ENCODE results near the gene RTN4RL1. TPM values are rescaled to one million over a fixed set of nuclear protein-coding genes. Genes with fewer than 3 reads are reported as not detected.

Gene RTN4RL1
- polyA plus RNA-seq, 2 donors = 0.89 to 2.0 TPM

- Histone ChIP-seq H3K27ac (ENCODE audit: low read depth in 2 of 2, low read length in 1 of 2) (peak overlapping the region; percentile 62 to 90), H3K4me3 (ENCODE audit: low read depth in 1 of 2, low read length in 2 of 2) (peak overlapping the region; percentile 82 to 87), H3K27me3 (ENCODE audit: control insufficient read depth in 1 of 2, insufficient read depth in 2 of 2, low read length in 2 of 2) (no peaks in the 10 kb centered on the region), H3K9me3 (ENCODE audit: control insufficient read depth in 2 of 2, insufficient read depth in 1 of 2, low read depth in 1 of 2, low read length in 1 of 2) (no peaks in the 10 kb centered on the region), H3K4me1 (ENCODE audit: control insufficient read depth in 2 of 2, insufficient read depth in 2 of 2, low read length in 1 of 2) (peaks cover 0 to 19% of the 10 kb centered on the region in 2 donors), H3K36me3 (ENCODE audit: control insufficient read depth in 2 of 2, insufficient read depth in 2 of 2, low read length in 1 of 2) (peaks cover 12 to 24% of the 10 kb centered on the region in 2 donors)
- WGBS, 2 donors = 51% methylated on average over 16 of the region's 16 CpGs
Measured at GRCh38 chr17:2040942-2041560, 15.9 kb upstream of the RTN4RL1 start.

DNA sequence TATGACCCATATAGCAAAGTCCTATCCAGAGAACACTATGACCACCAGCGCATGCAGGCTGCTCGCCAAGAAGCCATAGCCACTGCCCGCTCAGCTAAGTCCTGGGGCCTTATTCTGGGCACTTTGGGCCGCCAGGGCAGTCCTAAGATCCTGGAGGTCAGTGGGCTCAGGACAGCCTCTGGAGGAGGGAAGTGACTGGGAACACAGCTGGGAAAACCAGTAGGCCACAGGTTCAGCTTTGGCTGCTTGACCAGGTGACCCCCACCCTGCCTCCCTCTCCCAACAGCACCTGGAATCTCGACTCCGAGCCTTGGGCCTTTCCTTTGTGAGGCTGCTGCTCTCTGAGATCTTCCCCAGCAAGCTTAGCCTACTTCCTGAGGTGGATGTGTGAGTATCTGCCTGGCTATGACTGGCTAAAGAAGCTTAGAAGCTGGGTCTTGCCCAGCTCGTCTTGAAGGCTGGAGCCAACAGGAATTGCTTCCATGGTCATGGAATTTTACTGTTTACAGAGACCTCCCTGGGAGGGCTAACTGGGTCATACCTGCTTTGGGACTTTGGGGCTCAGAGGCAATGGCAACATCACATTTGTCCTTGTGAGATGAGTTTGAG, 15.2 kb upstream of the RTN4RL1 start:
- WGBS, 2 donors = 79 to 90% methylated on average over 7 of the region's 7 CpGs

GRCh38 chr17:2037155-2037554, 12.0 kb upstream of the RTN4RL1 start:
- H3K4me1 ChIP-seq (ENCODE audit: control insufficient read depth in 2 of 2, insufficient read depth in 2 of 2, low read length in 1 of 2) = peaks cover 0 to 8% of the 10 kb centered on the region in 2 donors
- no peak overlapping the region for H3K4me3 ChIP-seq (ENCODE audit: low read depth in 1 of 2, low read length in 2 of 2)
- no peaks in the 10 kb centered on the region for H3K9me3 ChIP-seq (ENCODE audit: control insufficient read depth in 2 of 2, insufficient read depth in 1 of 2, low read depth in 1 of 2, low read length in 1 of 2)
- WGBS, 2 donors = 88 to 92% methylated on average over 10 of the region's 10 CpGs
- H3K36me3 ChIP-seq (ENCODE audit: control insufficient read depth in 2 of 2, insufficient read depth in 2 of 2, low read length in 1 of 2) = peaks cover 16 to 31% of the 10 kb centered on the region in 2 donors
- H3K27ac ChIP-seq (ENCODE audit: low read depth in 2 of 2, low read length in 1 of 2) = no peak overlapping the region
- H3K27me3 ChIP-seq (ENCODE audit: control insufficient read depth in 1 of 2, insufficient read depth in 2 of 2, low read length in 2 of 2) = no peaks in the 10 kb centered on the region

More for the DNA sequence above, 15.2 kb upstream of the RTN4RL1 start:
- H3K36me3 ChIP-seq (ENCODE audit: control insufficient read depth in 2 of 2, insufficient read depth in 2 of 2, low read length in 1 of 2) = peaks cover 18 to 31% of the 10 kb centered on the region in 2 donors
- H3K27me3 ChIP-seq (ENCODE audit: control insufficient read depth in 1 of 2, insufficient read depth in 2 of 2, low read length in 2 of 2) = no peaks in the 10 kb centered on the region
- no peak overlapping the region for H3K27ac ChIP-seq (ENCODE audit: low read depth in 2 of 2, low read length in 1 of 2)
- H3K4me1 ChIP-seq (ENCODE audit: control insufficient read depth in 2 of 2, insufficient read depth in 2 of 2, low read length in 1 of 2) = peaks cover 0 to 20% of the 10 kb centered on the region in 2 donors
- no peak overlapping the region for H3K4me3 ChIP-seq (ENCODE audit: low read depth in 1 of 2, low read length in 2 of 2)
- H3K9me3 ChIP-seq (ENCODE audit: control insufficient read depth in 2 of 2, insufficient read depth in 1 of 2, low read depth in 1 of 2, low read length in 1 of 2) = no peaks in the 10 kb centered on the region

DNA sequence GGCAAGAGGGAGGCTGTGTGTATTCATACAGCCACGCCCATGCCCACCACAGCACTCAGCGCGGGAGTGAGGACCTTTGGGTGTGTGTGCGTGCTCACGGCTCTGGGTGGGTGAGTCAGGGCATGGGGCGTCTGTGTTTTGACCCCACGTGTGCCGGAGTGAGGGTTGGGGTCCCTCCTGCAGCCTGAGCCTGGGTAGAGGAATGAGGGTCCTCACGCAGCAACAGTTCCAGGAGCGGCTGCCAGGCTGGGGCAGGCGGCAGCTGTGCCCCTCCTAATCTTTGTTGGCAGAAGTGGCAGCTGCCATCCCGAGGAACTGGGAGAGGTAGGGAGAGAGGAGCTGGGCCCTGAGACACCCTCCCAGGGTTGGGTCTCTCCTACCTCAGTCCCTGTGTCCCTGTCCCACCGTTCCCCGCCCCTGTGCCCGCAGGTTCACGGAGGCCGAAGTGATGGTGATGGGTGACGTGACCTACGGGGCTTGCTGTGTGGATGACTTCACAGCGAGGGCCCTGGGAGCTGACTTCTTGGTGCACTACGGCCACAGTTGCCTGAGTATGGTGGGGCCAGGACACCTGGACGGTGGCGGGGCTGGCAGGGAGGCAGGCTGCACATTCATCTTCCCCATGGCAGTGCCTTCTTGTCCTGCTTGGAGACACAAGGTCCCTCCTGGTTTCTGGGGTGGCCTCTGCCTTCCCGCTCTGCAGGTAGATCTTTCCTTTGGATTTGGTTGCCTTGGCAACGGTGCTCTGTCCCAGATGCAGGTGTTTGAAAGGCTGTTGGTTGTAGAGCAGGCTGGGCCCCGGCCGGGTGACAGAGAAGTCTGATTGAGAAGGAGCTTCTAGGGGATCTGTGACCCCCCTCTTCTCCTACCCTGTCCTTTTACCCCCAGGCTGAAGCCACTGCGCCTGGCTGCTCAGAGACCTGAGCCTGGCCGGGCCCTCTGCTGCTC, 10.7 kb upstream of the RTN4RL1 start:
- no peaks in the 10 kb centered on the region for H3K9me3 ChIP-seq (ENCODE audit: control insufficient read depth in 2 of 2, insufficient read depth in 1 of 2, low read depth in 1 of 2, low read length in 1 of 2)
- 91% methylated on average over 29 of the region's 29 CpGs for whole genome bisulfite sequencing, 2 donors
- peaks cover 16 to 31% of the 10 kb centered on the region in 2 donors for H3K36me3 ChIP-seq (ENCODE audit: control insufficient read depth in 2 of 2, insufficient read depth in 2 of 2, low read length in 1 of 2)

GRCh38 chr17:2034806-2035540, 9.8 kb upstream of the RTN4RL1 start:
- Histone ChIP-seq H3K9me3 (ENCODE audit: control insufficient read depth in 2 of 2, insufficient read depth in 1 of 2, low read depth in 1 of 2, low read length in 1 of 2) (no peaks in the 10 kb centered on the region), H3K27ac (ENCODE audit: low read depth in 2 of 2, low read length in 1 of 2) (no peak overlapping the region), H3K36me3 (ENCODE audit: control insufficient read depth in 2 of 2, insufficient read depth in 2 of 2, low read length in 1 of 2) (peaks cover 16 to 31% of the 10 kb centered on the region in 2 donors), H3K27me3 (ENCODE audit: control insufficient read depth in 1 of 2, insufficient read depth in 2 of 2, low read length in 2 of 2) (no peaks in the 10 kb centered on the region), H3K4me3 (ENCODE audit: low read depth in 1 of 2, low read length in 2 of 2) (no peak overlapping the region), H3K4me1 (ENCODE audit: control insufficient read depth in 2 of 2, insufficient read depth in 2 of 2, low read length in 1 of 2) (peaks cover 2 to 5% of the 10 kb centered on the region in 2 donors)
- WGBS, 2 donors = 58 to 62% methylated on average over 8 to 9 of the region's 9 CpGs

More for the DNA sequence above, 10.7 kb upstream of the RTN4RL1 start:
- Histone ChIP-seq H3K27me3 (ENCODE audit: control insufficient read depth in 1 of 2, insufficient read depth in 2 of 2, low read length in 2 of 2) (no peaks in the 10 kb centered on the region), H3K4me3 (ENCODE audit: low read depth in 1 of 2, low read length in 2 of 2) (no peak overlapping the region), H3K27ac (ENCODE audit: low read depth in 2 of 2, low read length in 1 of 2) (no peak overlapping the region), H3K4me1 (ENCODE audit: control insufficient read depth in 2 of 2, insufficient read depth in 2 of 2, low read length in 1 of 2) (peaks cover 2% of the 10 kb centered on the region in 2 donors)

- Histone ChIP-seq H3K9me3 (ENCODE audit: control insufficient read depth in 2 of 2, insufficient read depth in 1 of 2, low read depth in 1 of 2, low read length in 1 of 2) (no peaks in the 10 kb centered on the region), H3K27me3 (ENCODE audit: control insufficient read depth in 1 of 2, insufficient read depth in 2 of 2, low read length in 2 of 2) (no peaks in the 10 kb centered on the region), H3K36me3 (ENCODE audit: control insufficient read depth in 2 of 2, insufficient read depth in 2 of 2, low read length in 1 of 2) (peaks cover 16 to 26% of the 10 kb centered on the region in 2 donors), H3K4me1 (ENCODE audit: control insufficient read depth in 2 of 2, insufficient read depth in 2 of 2, low read length in 1 of 2) (peaks cover 2 to 8% of the 10 kb centered on the region in 2 donors), H3K4me3 (ENCODE audit: low read depth in 1 of 2, low read length in 2 of 2) (no peak overlapping the region), H3K27ac (ENCODE audit: low read depth in 2 of 2, low read length in 1 of 2) (no peak overlapping the region)
- 80 to 82% methylated on average over 6 to 7 of the region's 7 CpGs for WGBS, 2 donors
Measured at GRCh38 chr17:2034157-2034556, 9.0 kb upstream of the RTN4RL1 start.

GRCh38 chr17:2033153-2033552, 8.0 kb upstream of the RTN4RL1 start:
- no peaks in the 10 kb centered on the region for H3K9me3 ChIP-seq (ENCODE audit: control insufficient read depth in 2 of 2, insufficient read depth in 1 of 2, low read depth in 1 of 2, low read length in 1 of 2)
- H3K27me3 ChIP-seq (ENCODE audit: control insufficient read depth in 1 of 2, insufficient read depth in 2 of 2, low read length in 2 of 2) = no peaks in the 10 kb centered on the region
- peaks cover 16 to 24% of the 10 kb centered on the region in 2 donors for H3K36me3 ChIP-seq (ENCODE audit: control insufficient read depth in 2 of 2, insufficient read depth in 2 of 2, low read length in 1 of 2)
- peaks cover 2 to 8% of the 10 kb centered on the region in 2 donors for H3K4me1 ChIP-seq (ENCODE audit: control insufficient read depth in 2 of 2, insufficient read depth in 2 of 2, low read length in 1 of 2)
- WGBS, 2 donors = 92 to 95% methylated on average over 7 of the region's 7 CpGs
- no peak overlapping the region for H3K27ac ChIP-seq (ENCODE audit: low read depth in 2 of 2, low read length in 1 of 2)
- H3K4me3 ChIP-seq (ENCODE audit: low read depth in 1 of 2, low read length in 2 of 2) = no peak overlapping the region

DNA sequence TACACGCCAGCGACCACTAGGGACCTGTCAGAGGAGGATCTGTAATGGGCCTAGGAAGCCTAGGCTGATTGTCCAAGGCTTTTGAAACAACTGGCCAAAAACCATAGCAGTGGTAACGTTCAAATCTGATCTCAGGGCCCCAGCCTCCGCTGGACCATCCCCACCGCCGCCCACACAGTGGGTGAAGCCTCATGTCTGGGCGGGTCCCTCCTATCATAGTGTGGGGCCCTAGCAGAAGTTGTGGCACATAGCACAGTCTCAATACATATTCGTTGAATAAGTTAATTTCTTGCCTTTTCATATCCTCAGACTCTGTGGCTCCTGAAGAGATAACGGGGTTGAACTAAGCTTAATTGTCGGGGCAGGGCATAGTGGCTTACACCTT, 5.6 kb upstream of the RTN4RL1 start:
- H3K9me3 ChIP-seq (ENCODE audit: control insufficient read depth in 2 of 2, insufficient read depth in 1 of 2, low read depth in 1 of 2, low read length in 1 of 2) = no peaks in the 10 kb centered on the region
- 15 to 17% methylated on average over 10 of the region's 10 CpGs for WGBS, 2 donors
- no peak overlapping the region for H3K27ac ChIP-seq (ENCODE audit: low read depth in 2 of 2, low read length in 1 of 2)
- H3K4me1 ChIP-seq (ENCODE audit: control insufficient read depth in 2 of 2, insufficient read depth in 2 of 2, low read length in 1 of 2) = peaks cover 5 to 8% of the 10 kb centered on the region in 2 donors
- H3K27me3 ChIP-seq (ENCODE audit: control insufficient read depth in 1 of 2, insufficient read depth in 2 of 2, low read length in 2 of 2) = no peaks in the 10 kb centered on the region
- peak overlapping the region; percentile 86 to 89 for H3K4me3 ChIP-seq (ENCODE audit: low read depth in 1 of 2, low read length in 2 of 2)
- H3K36me3 ChIP-seq (ENCODE audit: control insufficient read depth in 2 of 2, insufficient read depth in 2 of 2, low read length in 1 of 2) = peaks cover 3 to 4% of the 10 kb centered on the region in 2 donors

Data from esophagus (tissue), 2 donors.